HG02981 (cell line): Measurements from ENCODE around the gene DDX39A.
"Not testable (repeated sequence)": the region's sequence is repeated elsewhere in the genome, so short reads cannot be mapped to it uniquely, and the experiment has no call there.

Source experiments
- ATAC-seq: cut with Tn5 transposase; IDR thresholded peaks from one replicate; pipeline ENCODE4 v1.9.1; 2021; ENCODE audit warnings: mild to moderate bottlenecking, moderate library complexity; ENCODE audit not compliant: unreplicated experiment

The DDX39A gene

DNA sequence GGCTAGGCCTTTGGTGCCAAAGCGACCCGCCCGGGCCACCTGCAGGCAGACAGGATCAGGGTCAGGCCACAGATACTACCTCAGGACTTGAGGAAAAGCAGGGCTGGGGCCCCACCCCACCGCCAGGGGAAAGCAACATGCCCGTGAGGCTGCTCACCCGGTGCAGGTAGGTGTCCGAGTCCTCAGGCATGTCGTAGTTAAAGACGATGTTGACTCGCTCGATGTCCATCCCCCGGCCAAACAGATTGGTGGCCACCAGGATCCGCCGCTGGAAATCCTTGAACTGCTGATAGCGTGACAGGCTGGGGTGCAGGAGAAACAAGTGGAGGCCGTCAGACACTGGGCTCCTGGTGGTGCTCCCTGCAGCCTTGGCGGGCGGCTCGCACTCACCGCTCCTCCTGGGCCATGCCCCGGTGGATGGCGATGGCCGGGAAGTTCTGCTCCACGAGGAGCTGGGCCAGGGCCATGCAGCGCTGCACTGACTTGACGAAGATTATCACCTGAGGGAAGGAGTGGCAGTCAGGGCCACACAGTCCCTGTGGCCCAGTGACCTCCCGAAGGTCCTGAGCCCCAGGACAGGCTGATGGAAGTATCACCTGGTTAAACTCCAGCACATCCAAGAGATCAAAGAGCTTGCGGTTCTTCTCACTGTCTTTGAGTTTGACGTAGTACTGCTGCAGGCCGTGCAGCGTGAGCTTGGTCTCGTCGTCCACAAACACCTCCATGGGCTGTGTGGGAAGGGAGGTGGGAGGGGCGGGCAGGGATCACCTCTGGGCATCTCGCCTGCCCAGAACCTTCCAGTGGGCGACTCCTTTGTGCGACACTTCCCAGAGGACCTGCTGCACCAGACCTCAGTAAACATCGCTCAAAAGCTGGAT, 9.8 kb downstream of the DDX39A start:
- no peak for ATAC-seq

DNA sequence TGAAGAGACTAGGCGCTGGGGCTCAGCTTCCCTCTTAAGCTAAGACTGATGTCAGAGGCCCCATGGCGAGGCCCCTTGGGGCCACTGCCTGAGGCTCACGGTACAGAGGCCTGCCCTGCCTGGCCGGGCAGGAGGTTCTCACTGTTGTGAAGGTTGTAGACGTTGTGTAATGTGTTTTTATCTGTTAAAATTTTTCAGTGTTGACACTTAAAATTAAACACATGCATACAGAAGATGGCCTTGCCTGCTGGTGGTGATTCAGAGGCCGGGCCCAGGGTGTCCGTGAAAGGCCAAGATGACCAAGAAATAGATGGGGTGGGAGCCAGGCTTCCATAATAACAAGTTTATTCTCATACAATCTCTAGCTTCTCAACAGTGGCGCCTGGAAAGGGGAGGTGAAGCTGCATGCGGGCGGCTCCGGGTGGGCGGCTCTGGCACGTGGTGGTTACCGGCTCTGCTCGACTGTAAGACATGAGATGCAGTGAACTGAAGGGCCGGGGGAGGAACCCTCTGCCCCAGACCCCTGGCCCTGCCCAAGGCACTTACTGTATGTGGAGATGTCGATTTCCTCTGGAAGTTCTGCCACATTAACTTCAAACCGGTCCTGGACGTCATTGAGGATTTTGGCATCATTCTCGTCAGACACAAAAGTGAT, 10.5 kb downstream of the DDX39A start:
- no peak for ATAC-seq

DNA sequence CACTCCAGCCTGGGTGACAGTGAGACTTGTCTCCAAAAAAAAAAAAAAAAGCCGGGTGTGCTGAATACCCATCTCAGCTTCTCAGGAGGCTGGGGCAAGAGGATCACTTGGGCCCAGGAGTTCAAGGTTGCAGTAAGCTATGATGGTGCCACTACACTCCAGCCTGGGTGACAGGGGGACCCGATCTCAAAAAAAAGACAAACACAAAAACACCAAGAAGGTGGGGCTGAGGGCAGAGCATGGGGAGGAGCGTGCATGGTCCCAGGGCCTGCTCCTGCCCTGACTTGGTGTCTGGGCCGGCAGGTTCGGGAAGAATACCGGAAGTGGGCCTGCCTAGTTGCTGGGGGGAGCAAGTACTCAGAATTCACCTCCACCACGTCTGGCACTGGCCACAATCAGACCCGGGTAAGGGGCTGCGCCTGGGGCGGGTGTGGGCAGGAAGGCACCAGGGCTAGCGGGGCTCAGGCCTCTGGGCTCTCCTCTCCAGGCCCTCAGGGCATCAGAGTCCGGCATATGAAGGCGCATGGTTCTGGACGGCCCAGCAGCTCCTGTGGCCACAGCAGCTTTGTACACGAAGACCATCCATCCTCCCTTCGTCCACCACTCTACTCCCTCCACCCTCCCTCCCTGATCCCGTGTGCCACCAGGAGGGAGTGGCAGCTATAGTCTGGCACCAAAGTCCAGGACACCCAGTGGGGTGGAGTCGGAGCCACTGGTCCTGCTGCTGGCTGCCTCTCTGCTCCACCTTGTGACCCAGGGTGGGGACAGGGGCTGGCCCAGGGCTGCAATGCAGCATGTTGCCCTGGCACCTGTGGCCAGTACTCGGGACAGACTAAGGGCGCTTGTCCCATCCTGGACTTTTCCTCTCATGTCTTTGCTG, 11.3 kb downstream of the DDX39A start:
- no peak for ATAC-seq

DNA sequence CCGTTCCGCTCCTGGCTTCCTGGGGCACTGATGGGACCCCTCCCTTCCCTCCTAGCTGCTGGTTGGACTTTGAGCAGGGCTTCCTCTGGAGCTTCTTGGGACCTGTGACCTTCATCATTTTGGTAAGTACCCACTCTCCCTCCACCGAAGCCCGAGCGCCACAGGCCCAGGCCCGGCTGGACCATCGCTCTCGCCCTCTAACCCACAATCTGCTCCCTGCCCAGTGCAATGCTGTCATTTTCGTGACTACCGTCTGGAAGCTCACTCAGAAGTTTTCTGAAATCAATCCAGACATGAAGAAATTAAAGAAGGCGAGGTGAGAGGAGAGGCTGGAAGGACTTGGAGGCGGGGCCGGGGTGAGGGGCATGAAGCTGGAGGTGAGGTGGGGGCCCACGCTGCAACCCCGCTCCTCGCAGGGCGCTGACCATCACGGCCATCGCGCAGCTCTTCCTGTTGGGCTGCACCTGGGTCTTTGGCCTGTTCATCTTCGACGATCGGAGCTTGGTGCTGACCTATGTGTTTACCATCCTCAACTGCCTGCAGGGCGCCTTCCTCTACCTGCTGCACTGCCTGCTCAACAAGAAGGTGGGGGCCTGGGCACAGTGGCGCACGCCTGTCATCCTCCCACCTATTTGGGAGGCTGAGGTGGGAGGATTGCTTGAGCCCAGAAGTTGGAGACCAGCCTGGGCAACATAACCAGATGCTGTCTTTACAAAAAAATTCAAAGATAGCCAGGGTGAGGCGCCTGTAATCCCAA, 12.3 kb downstream of the DDX39A start:
- no peak for ATAC-seq

DNA sequence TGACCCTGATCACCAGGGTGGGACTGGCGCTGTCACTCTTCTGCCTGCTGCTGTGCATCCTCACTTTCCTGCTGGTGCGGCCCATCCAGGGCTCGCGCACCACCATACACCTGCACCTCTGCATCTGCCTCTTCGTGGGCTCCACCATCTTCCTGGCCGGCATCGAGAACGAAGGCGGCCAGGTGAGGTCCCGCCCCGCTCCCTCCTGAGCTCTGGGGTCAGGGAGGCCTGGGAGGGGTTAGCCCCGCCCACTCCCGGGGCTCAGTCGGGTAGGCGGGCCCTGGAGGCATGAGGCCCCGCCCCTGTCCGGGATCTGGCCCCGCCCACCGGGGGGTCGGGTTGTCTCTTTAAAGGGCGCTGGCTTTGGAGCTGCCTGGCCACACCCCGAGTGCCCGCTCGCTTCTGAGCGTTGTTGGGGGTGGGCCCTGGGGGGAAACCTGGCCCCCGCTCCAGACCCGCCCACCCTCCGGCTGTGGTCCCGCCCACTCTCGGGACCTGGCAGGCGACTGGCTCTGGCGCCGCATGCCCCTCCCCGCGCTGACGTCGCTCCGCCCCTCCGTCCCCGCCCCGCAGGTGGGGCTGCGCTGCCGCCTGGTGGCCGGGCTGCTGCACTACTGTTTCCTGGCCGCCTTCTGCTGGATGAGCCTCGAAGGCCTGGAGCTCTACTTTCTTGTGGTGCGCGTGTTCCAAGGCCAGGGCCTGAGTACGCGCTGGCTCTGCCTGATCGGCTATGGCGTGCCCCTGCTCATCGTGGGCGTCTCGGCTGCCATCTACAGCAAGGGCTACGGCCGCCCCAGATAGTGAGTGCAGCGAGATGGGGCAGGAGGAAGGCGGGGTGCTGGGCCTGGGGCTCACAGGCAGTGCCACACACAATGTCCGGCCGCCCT, 13.1 kb downstream of the DDX39A start:
- ATAC-seq: peak; percentile 55

DNA sequence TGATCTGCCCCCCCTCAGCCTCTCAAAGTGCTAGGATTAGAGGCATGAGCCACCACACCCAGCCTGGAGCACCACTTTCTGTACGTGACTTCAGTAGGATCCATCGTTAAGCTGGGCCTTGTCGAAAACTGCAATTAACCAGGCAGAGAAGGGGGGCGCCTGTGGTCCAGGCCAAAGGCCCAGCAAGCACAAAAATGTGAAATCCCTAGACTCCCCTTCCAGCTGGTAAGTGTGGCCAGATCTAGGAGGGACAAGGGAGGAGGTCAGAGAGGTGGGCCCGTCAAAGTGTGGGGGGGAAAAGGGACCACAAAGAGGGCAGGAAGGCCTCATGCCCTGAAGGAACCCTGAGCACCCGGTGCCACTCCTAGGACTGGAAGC, 13.8 kb downstream of the DDX39A start:
- no peak for ATAC-seq

DNA sequence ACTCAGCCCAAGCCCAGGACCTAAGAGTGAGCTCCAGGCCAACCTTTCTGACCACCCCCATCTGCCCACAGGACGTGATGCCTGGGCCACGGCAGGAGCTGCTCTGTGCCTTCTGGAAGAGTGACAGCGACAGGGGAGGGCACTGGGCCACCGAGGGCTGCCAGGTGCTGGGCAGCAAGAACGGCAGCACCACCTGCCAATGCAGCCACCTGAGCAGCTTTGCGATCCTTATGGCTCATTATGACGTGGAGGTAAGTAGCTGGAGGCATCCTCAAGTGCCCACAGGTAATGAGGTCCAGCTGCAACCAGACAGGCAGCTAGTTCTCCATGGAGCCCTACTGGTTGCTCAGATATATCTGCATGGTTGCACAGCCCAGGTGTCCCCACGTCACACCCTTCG, 14.8 kb downstream of the DDX39A start:
- no peak for ATAC-seq

DNA sequence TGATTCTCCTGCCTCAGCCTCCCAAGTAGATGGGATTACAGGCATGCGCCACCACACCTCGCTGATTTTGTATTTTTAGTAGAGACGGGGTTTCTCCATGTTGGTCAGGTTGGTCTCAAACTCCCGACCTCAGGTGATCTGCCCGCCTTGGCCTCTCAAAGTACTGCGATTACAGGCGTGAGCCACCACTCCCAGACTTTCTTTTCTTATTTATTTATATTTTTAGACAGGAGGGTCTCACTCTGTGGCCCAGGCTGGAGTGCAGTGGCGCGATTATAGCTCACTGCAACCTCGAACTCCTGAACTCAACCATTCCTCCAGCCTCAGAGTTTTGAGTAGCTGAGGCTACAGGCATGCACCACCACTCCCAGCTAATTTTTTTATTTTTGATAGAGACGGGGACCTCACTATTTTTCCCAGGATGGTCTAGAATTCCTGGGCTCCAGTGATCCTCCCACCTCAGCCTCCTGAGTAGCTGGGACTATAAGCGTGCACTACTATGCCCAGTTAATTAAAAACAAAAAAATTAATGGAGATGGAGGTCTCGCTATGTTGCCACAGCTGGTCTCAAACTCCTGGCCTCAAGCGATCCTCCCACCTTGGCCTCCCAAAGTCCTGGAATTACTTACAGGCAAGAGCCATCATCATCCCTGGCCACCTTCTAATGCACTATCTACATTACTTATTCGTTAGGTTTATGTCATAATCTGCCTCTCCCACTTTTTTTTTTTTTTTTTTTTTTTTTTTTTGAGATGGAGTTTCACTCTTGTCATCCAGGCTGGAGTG, 15.8 kb downstream of the DDX39A start:
- not testable (repeated sequence) for ATAC-seq

DNA sequence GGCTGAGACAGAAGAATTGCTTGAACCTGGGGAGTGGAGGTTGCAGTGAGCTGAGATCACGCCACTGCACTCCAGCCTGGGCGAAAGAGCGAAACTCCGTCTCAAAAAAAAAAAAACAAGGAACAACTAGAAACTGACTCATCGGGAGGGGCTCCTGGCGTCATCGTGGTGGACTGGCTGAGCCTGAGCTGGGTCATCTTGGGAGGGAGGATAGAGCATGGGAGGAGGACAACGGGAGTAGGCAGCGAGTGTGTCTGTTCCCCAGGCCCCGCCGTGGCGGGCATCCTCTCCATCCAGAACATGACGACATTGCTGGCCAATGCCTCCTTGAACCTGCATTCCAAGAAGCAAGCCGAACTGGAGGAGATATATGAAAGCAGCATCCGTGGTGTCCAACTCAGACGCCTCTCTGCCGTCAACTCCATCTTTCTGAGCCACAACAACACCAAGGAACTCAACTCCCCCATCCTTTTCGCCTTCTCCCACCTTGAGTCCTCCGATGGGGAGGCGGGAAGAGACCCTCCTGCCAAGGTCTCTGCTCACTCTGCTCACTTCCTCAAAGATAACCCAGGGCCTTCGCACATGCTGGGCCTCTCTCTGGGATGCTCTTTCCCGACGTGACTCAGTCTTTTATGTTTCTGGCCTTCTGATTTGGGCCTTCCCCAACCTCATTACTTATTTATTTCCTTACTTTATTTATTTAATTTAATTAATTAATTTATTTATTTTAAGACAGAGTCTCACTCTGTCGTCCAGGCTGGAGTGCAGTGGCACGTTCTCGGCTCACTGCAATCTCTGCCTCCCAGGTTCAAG, 16.6 kb downstream of the DDX39A start:
- ATAC-seq: no peak

DNA sequence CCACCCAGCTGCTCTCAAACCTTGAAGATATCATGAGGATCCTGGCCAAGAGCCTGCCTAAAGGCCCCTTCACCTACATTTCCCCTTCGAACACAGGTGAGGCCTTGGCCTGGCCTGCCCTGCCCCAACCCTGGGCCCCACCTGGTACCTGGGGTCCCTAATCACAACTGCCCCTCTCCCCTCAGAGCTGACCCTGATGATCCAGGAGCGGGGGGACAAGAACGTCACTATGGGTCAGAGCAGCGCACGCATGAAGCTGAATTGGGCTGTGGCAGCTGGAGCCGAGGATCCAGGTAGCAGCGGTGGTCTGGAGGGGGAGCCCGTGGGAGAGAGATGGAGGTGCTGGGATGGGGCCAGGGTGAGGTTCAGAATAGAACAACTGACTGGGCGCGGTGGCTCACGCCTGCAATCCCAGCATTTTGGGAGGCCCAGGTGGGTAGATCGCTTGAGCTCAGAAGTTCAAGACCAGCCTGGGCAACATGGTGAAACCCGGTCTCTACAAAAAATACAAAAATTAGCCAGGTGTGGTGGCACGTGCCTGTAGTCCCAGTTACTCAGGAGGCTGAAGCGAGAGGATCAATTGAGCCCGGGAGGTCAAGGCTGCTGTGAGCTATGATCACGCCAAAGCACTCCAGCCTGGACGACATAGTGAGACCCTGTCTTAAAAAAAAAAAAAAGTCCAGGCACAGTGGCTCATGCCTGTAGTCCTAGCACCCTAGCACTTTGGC, 17.5 kb downstream of the DDX39A start:
- ATAC-seq: no peak

DNA sequence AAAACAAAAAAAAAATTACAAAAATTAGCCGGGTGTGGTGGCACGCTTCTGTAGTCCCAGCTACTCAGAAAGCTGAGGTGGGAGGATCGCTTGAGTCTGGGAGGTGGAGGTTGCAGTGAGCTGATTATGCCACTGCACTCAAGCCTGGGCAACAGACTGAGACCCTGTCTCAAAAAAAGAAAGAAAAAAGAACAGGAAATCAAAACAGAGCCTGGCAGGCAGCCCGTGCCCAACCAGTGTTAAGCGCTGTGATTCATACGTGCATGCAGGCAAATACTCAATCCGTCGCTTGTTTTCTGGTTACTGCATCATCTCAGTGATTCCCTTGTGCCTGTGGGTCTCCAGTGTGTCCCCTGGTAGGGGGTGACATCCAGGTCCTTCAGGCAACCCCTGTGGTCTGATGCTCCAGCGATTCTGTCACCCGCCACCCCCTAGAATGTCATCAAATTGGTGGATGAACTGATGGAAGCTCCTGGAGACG, 18.1 kb downstream of the DDX39A start:
- ATAC-seq: no peak

DNA sequence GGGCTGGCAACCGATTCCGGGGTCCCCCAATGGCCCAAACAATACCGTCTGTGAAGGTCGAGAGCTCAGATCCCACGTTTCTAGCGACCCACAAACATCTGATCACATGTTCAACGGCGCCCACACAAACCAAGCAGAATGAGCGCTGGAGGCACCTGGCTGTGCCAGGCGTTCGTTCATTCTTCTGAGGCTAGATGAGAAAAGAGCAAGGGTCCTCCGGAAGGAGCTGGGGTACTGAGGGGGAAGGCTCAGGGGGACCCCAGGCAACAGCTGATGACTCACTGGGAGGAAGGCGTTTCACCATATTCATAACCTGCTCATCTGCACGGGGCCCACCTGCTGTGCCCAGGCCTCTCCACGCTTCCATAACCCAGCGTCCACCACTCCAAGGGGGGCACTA, 22.0 kb downstream of the DDX39A start:
- ATAC-seq: not testable (repeated sequence)

DNA sequence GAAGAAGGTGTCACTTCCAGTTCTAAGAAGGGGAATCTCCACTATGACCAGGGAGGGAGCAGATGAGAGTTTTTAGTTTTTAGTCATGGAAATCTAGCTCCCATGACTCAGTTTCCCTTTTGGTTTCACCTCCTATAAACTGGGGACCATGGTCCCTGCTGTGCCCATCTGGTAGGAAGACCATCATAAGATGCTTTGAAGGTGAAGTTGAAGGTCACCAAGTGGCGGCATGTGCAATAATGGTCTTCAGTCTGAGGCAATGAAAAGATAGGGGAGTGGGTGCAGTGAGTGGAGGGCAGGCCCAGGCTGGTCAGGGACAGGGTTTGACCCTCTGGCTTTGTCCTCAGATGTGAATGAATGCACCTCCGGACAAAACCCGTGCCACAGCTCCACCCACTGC, 22.4 kb downstream of the DDX39A start:
- ATAC-seq: not testable (repeated sequence)

DNA sequence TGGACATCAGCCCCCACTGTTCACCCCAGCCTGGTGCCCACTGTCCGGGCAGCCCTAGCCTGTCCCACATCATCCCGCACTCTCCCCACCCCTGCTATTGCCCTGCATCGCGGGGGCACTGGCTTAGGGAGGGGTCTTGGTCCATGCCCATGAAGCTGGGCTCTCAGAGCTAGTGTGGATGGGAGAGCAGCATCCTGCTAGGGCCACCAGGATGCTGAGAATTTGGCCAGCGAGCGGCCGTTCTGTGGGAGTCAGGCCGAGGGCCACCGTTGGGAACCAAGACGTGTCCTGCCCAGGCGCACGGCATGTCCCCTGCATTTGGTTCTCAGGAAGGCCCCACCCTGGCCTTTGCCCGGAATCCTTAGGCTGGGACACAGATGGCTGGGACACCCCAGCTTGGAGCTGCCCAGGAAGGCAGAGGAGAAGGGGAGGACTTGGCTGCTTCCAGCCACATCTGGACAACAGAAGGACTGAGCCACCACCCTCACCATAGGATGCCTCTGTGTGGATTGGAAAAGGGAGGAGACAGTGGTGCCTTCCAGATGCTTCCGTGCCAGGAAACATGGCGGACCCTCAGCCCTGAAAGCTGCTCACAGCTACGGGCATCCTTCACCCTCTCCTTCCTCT, 23.3 kb downstream of the DDX39A start:
- ATAC-seq: no peak

DNA sequence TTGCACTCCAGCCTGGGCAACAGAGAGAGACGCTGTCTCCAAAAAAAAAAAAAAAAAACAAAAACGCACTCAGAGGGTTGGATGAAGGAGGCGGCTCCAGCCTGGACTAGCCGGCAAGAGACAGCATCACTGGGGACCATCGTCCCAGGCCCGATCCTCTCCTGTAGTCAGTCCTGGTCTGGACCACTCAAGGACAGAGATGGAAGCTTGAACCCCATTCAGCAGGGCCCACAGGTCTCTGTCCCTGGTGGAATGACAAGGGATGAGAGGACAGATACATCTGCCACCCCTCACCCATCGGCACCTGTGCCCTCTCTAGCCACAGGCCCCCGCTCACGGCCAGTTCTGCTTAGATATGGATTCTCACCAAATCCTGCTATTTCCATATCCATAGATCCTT, 23.9 kb downstream of the DDX39A start:
- no peak for ATAC-seq

DNA sequence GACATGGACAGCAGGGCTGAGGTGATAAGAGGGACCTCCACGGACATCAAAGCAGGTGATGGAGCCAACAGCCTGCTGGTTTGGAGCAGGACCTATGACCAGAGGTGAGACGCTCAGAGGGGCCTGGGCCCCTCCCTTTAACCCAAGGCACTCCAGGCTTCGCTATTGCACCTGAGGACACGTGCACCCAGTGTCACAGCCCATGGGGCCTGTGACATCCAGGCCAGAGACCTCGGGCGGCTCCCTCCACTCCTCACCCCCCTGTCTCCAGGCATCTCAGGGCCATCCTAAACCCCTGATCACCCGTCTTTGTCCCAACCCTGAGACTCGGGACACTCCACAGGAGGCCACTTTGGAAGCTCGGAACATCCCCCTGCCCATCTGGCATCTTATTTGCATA, 25.0 kb downstream of the DDX39A start:
- ATAC-seq: no peak

DNA sequence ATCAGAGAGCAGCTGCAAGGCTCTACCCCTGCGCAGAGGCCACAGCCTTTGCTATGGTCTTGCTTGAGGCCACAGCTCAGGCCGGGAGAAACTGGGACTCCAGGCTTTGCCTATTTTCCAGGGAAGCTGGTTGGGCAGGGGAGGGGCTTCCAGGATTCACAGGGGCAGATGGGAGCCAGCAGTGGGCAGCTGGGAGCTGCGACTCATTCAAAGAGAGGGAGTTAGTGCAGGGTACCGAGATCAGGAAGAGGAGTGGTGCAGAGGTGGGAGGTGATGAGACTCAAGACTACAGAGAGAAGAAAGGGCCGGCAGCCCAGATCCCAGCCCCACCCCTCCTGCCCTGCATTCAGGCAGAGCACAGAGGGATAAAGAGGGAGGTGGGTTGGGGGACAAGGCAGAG, 25.8 kb downstream of the DDX39A start:
- no peak for ATAC-seq
